ENCODE measurements around the gene MSN.

MSN gene

GRCh38 chrX:65726715-65727114 lies 59.3 kb downstream of the MSN start:
- H3K4me3 ChIP-seq (ENCODE audit: low read length): no peak overlapping the region
- H3K9ac ChIP-seq (ENCODE audit: low read length): no peak overlapping the region
- no peaks in the 10 kb centered on the region for H3K27me3 ChIP-seq (ENCODE audit: control insufficient read depth, insufficient read depth, low read length)
- H3K36me3 ChIP-seq (ENCODE audit: control insufficient read depth, low read depth, low read length): peaks cover 12% of the 10 kb centered on the region
- H3K27ac ChIP-seq (ENCODE audit: low read length): no peak overlapping the region
- peaks cover 6% of the 10 kb centered on the region for H3K9me3 ChIP-seq (ENCODE audit: control insufficient read depth, low read depth, low read length)
- H3K4me1 ChIP-seq (ENCODE audit: control insufficient read depth, low read depth, low read length): peaks cover 3% of the 10 kb centered on the region

- H3K27me3 ChIP-seq (ENCODE audit: control insufficient read depth, insufficient read depth, low read length): no peaks in the 10 kb centered on the region
- no peak overlapping the region for H3K9ac ChIP-seq (ENCODE audit: low read length)
- no peak overlapping the region for H3K27ac ChIP-seq (ENCODE audit: low read length)
- peaks cover 8% of the 10 kb centered on the region for H3K9me3 ChIP-seq (ENCODE audit: control insufficient read depth, low read depth, low read length)
- peaks cover 3% of the 10 kb centered on the region for H3K4me1 ChIP-seq (ENCODE audit: control insufficient read depth, low read depth, low read length)
- H3K36me3 ChIP-seq (ENCODE audit: control insufficient read depth, low read depth, low read length): peaks cover 44% of the 10 kb centered on the region
- no peak overlapping the region for H3K4me3 ChIP-seq (ENCODE audit: low read length)
Observed at GRCh38 chrX:65731684-65732289, 64.3 kb downstream of the MSN start.

GRCh38 chrX:65740909-65741308 lies 73.5 kb downstream of the MSN start:
- no peaks in the 10 kb centered on the region for H3K9me3 ChIP-seq (ENCODE audit: control insufficient read depth, low read depth, low read length)
- no peak overlapping the region for H3K4me3 ChIP-seq (ENCODE audit: low read length)
- H3K4me1 ChIP-seq (ENCODE audit: control insufficient read depth, low read depth, low read length): no peaks in the 10 kb centered on the region
- H3K27me3 ChIP-seq (ENCODE audit: control insufficient read depth, insufficient read depth, low read length): no peaks in the 10 kb centered on the region
- H3K27ac ChIP-seq (ENCODE audit: low read length): no peak overlapping the region
- H3K36me3 ChIP-seq (ENCODE audit: control insufficient read depth, low read depth, low read length): peaks cover 44% of the 10 kb centered on the region
- no peak overlapping the region for H3K9ac ChIP-seq (ENCODE audit: low read length)

GRCh38 chrX:65741823-65742222 lies 74.4 kb downstream of the MSN start:
- H3K9me3 ChIP-seq (ENCODE audit: control insufficient read depth, low read depth, low read length): no peaks in the 10 kb centered on the region
- no peaks in the 10 kb centered on the region for H3K4me1 ChIP-seq (ENCODE audit: control insufficient read depth, low read depth, low read length)
- H3K4me3 ChIP-seq (ENCODE audit: low read length): no peak overlapping the region
- H3K27me3 ChIP-seq (ENCODE audit: control insufficient read depth, insufficient read depth, low read length): no peaks in the 10 kb centered on the region
- H3K9ac ChIP-seq (ENCODE audit: low read length): no peak overlapping the region
- peaks cover 36% of the 10 kb centered on the region for H3K36me3 ChIP-seq (ENCODE audit: control insufficient read depth, low read depth, low read length)
- no peak overlapping the region for H3K27ac ChIP-seq (ENCODE audit: low read length)

DNA sequence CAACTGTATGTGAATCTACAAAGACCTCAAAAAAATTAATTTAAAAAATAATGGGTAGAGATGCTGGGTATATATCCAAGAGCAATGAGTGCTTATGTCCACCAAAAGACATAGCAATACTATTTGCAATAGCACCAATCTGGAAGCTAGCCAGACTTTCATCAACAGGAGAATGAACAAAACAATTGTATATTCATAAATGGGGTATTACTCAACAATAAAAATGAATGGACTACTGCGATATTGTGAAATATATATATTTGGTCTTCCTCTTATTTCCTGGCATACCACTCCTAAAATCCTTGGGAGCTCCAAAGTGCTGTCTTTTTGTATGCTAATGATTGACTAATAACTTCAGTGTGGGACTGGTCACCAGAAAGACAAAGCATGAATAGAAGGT lies 77.5 kb downstream of the MSN start:
- H3K4me3 ChIP-seq (ENCODE audit: low read length): no peak overlapping the region
- no peaks in the 10 kb centered on the region for H3K4me1 ChIP-seq (ENCODE audit: control insufficient read depth, low read depth, low read length)
- H3K27ac ChIP-seq (ENCODE audit: low read length): no peak overlapping the region
- H3K36me3 ChIP-seq (ENCODE audit: control insufficient read depth, low read depth, low read length): peaks cover 5% of the 10 kb centered on the region
- no peaks in the 10 kb centered on the region for H3K27me3 ChIP-seq (ENCODE audit: control insufficient read depth, insufficient read depth, low read length)
- H3K9me3 ChIP-seq (ENCODE audit: control insufficient read depth, low read depth, low read length): peaks cover 4% of the 10 kb centered on the region
- H3K9ac ChIP-seq (ENCODE audit: low read length): no peak overlapping the region

DNA sequence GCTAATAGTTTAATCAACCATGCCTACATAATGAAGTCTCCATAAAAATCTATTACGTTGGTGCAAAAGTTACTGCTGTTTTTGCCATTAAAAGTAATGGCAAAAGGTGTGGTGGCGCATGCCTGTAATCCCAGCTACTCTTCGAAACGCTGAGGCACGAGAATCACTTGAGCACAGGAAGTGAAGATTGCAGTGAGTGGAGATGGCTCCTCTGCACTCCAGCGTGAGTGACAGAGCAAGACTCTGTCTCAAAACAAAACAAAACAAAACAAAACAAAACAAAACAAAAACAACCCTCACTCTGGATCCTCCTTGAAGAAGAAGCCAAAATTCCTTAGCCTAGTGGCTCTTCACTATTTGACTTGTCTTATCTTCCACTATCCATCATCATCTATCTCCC lies 78.0 kb downstream of the MSN start:
- Histone ChIP-seq H3K36me3 (ENCODE audit: control insufficient read depth, low read depth, low read length) (peaks cover under 1% of the 10 kb centered on the region), H3K4me1 (ENCODE audit: control insufficient read depth, low read depth, low read length) (no peaks in the 10 kb centered on the region), H3K27ac (ENCODE audit: low read length) (no peak overlapping the region), H3K9me3 (ENCODE audit: control insufficient read depth, low read depth, low read length) (peaks cover 9% of the 10 kb centered on the region), H3K27me3 (ENCODE audit: control insufficient read depth, insufficient read depth, low read length) (no peaks in the 10 kb centered on the region), H3K9ac (ENCODE audit: low read length) (no peak overlapping the region), H3K4me3 (ENCODE audit: low read length) (no peak overlapping the region)

DNA sequence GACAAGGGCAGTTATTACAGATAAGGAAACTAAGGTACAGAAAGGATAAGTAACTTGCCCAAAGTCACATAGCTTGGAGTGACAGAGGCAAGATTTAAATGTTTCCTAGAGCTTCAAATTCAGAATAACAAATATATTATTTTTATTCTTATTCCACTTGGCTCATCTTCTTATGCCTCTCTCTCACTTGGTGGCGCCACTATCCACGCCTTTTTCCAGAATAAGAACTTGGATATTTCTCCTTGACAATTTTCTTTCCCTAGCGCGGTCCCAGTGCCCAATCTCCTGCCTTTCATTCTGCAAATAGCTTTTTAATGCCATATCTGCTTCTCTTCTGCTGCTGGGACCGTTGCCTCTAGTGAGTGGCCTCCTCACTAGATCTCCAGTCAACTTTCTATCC lies 78.5 kb downstream of the MSN start:
- Histone ChIP-seq H3K27ac (ENCODE audit: low read length) (no peak overlapping the region), H3K4me1 (ENCODE audit: control insufficient read depth, low read depth, low read length) (no peaks in the 10 kb centered on the region), H3K9ac (ENCODE audit: low read length) (no peak overlapping the region), H3K9me3 (ENCODE audit: control insufficient read depth, low read depth, low read length) (peaks cover 13% of the 10 kb centered on the region), H3K36me3 (ENCODE audit: control insufficient read depth, low read depth, low read length) (no peaks in the 10 kb centered on the region), H3K4me3 (ENCODE audit: low read length) (no peak overlapping the region), H3K27me3 (ENCODE audit: control insufficient read depth, insufficient read depth, low read length) (no peaks in the 10 kb centered on the region)

GRCh38 chrX:65750674-65751469 lies 83.4 kb downstream of the MSN start:
- no peaks in the 10 kb centered on the region for H3K4me1 ChIP-seq (ENCODE audit: control insufficient read depth, low read depth, low read length)
- H3K36me3 ChIP-seq (ENCODE audit: control insufficient read depth, low read depth, low read length): no peaks in the 10 kb centered on the region
- H3K9me3 ChIP-seq (ENCODE audit: control insufficient read depth, low read depth, low read length): peaks cover 13% of the 10 kb centered on the region
- H3K4me3 ChIP-seq (ENCODE audit: low read length): no peak overlapping the region
- H3K27ac ChIP-seq (ENCODE audit: low read length): no peak overlapping the region
- H3K27me3 ChIP-seq (ENCODE audit: control insufficient read depth, insufficient read depth, low read length): no peaks in the 10 kb centered on the region
- no peak overlapping the region for H3K9ac ChIP-seq (ENCODE audit: low read length)

DNA sequence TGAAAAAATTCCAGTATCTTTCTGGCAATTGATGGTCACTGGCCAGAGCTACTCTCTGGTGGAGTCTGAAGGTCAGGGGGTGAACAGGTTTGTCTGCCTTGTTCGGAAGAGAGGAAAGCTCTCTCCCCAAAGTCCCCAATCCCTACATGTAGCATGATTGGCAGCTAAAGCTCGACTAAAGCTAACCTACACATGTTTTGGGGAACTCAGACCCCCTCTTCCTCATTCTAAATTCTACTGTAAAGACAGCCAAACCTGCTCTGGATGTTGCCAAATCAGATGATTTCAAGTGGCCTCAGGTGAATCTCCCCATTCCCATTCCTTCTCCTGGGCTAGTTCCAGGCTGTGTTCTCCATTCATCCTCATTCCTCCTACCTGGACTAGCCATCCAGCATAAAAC lies 84.1 kb downstream of the MSN start:
- Histone ChIP-seq H3K36me3 (ENCODE audit: control insufficient read depth, low read depth, low read length) (no peaks in the 10 kb centered on the region), H3K27me3 (ENCODE audit: control insufficient read depth, insufficient read depth, low read length) (no peaks in the 10 kb centered on the region), H3K27ac (ENCODE audit: low read length) (no peak overlapping the region), H3K4me3 (ENCODE audit: low read length) (no peak overlapping the region), H3K4me1 (ENCODE audit: control insufficient read depth, low read depth, low read length) (no peaks in the 10 kb centered on the region), H3K9me3 (ENCODE audit: control insufficient read depth, low read depth, low read length) (peaks cover 13% of the 10 kb centered on the region), H3K9ac (ENCODE audit: low read length) (no peak overlapping the region)

DNA sequence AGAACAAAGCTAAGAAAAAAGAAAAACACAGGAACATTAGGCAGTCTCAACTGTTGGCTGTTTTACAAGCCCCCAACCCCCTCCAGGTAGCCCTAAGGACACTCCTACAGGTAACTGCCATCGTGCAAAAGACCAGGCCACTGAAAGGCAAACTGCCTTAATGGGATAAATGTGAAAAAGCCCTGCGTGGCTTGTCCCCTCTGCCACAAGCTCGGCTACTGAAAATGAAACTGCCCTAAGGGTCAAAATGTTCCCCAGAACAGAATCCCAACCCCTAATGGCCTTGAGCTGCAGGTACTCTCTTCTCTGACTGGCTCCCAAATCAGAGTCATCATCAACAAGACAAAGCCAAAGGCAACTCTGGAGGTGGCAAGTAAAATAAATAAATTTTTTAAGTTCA lies 84.8 kb downstream of the MSN start:
- no peak overlapping the region for H3K27ac ChIP-seq (ENCODE audit: low read length)
- H3K9ac ChIP-seq (ENCODE audit: low read length): no peak overlapping the region
- peaks cover 13% of the 10 kb centered on the region for H3K9me3 ChIP-seq (ENCODE audit: control insufficient read depth, low read depth, low read length)
- H3K4me1 ChIP-seq (ENCODE audit: control insufficient read depth, low read depth, low read length): no peaks in the 10 kb centered on the region
- no peaks in the 10 kb centered on the region for H3K27me3 ChIP-seq (ENCODE audit: control insufficient read depth, insufficient read depth, low read length)
- H3K4me3 ChIP-seq (ENCODE audit: low read length): no peak overlapping the region
- no peaks in the 10 kb centered on the region for H3K36me3 ChIP-seq (ENCODE audit: control insufficient read depth, low read depth, low read length)

- Histone ChIP-seq H3K36me3 (ENCODE audit: control insufficient read depth, low read depth, low read length) (no peaks in the 10 kb centered on the region), H3K4me3 (ENCODE audit: low read length) (no peak overlapping the region), H3K9me3 (ENCODE audit: control insufficient read depth, low read depth, low read length) (peaks cover 7% of the 10 kb centered on the region), H3K4me1 (ENCODE audit: control insufficient read depth, low read depth, low read length) (no peaks in the 10 kb centered on the region), H3K9ac (ENCODE audit: low read length) (no peak overlapping the region), H3K27ac (ENCODE audit: low read length) (no peak overlapping the region), H3K27me3 (ENCODE audit: control insufficient read depth, insufficient read depth, low read length) (no peaks in the 10 kb centered on the region)
Observed at GRCh38 chrX:65755786-65756185, 88.3 kb downstream of the MSN start.

DNA sequence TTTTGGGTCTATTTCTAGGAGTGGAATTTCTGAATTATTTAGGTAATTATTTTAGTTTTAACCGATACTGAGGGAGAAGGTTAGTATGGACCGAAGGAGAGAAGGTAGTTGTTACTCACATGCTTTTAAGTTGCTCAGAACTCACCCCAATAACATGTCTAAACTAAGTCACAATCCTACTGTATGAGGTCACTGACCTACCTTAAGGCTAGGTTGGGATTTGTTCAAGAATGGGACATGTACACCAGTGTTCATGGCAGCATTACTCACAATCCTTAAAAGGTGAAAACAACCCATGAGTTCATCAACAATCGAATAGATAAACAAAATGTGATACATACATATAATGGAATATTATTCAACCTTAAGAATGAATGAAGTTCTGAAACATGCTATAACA lies 90.5 kb downstream of the MSN start:
- H3K4me3 ChIP-seq (ENCODE audit: low read length): no peak overlapping the region
- H3K9me3 ChIP-seq (ENCODE audit: control insufficient read depth, low read depth, low read length): peaks cover 7% of the 10 kb centered on the region
- no peak overlapping the region for H3K27ac ChIP-seq (ENCODE audit: low read length)
- no peak overlapping the region for H3K9ac ChIP-seq (ENCODE audit: low read length)
- no peaks in the 10 kb centered on the region for H3K4me1 ChIP-seq (ENCODE audit: control insufficient read depth, low read depth, low read length)
- no peaks in the 10 kb centered on the region for H3K27me3 ChIP-seq (ENCODE audit: control insufficient read depth, insufficient read depth, low read length)
- H3K36me3 ChIP-seq (ENCODE audit: control insufficient read depth, low read depth, low read length): no peaks in the 10 kb centered on the region

Measured in iPS-18a (cell line).